Transverse colon (tissue), 3 donors: ENCODE data around the gene RAB27A.

ENCODE experiments used
- POLR2A ChIP-seq: fragments of 450-650 bp; IDR thresholded peaks from one replicate; pipeline ENCODE4 v1.6.1; 2016; ENCODE audit warnings: antibody characterized with exemption, mild to moderate bottlenecking, moderate library complexity
- TF ChIP-seq, protein P1 (sequence below), 5 experiments: fragments of 200-600 bp in 3 of 5; fragments of 450-650 bp in 2 of 5; sonication (generic) in 3 of 5; IDR thresholded peaks; 1 replicate in 2 of 5; 2 replicates in 3 of 5; pipeline ENCODE4 v1.5.1; 2016 to 2017; ENCODE audit warnings: antibody characterized with exemption in 5 of 5, inconsistent platforms in 3 of 5, mild to moderate bottlenecking in 2 of 5, moderate library complexity in 1 of 5

DNA sequence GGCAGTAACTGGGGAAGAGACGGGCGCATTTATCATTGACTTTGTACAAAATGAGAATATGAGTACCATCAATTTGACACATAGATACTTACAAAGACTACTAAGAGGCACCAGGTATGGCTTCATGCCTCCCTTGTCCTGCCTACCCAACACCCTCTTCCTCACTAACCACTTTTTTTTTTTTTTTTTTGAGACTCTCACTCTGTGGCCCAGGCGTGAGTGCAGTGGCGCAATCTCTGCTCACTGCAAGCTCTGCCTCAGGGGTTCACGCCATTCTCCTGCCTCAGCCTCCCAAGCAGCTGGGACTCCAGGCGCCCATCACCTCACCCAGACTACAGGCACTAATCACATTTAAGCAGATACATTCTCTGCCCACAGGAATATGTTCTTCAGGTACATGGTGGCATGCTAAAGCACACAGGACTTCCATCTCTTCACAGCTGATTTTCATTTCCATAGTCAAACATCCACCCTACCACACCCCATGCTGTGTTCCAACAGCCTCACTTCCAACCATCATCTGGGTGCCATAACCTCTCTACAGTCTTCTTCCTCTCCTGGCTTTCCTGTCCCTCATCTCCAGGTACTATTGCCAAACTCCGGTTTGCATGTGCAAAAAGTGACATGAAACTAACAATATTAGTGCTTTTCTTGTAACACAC is 41.7 kb downstream of the RAB27A start:
- TF ChIP-seq POLR2A: no peak
- TF ChIP-seq, protein P1, sequence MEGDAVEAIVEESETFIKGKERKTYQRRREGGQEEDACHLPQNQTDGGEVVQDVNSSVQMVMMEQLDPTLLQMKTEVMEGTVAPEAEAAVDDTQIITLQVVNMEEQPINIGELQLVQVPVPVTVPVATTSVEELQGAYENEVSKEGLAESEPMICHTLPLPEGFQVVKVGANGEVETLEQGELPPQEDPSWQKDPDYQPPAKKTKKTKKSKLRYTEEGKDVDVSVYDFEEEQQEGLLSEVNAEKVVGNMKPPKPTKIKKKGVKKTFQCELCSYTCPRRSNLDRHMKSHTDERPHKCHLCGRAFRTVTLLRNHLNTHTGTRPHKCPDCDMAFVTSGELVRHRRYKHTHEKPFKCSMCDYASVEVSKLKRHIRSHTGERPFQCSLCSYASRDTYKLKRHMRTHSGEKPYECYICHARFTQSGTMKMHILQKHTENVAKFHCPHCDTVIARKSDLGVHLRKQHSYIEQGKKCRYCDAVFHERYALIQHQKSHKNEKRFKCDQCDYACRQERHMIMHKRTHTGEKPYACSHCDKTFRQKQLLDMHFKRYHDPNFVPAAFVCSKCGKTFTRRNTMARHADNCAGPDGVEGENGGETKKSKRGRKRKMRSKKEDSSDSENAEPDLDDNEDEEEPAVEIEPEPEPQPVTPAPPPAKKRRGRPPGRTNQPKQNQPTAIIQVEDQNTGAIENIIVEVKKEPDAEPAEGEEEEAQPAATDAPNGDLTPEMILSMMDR (IDR thresholded peaks at IDR 0.05): no peak
